ENCODE data around the gene MAP1LC3A.

The MAP1LC3A gene

GRCh38 chr20:34578521-34578920, 20.0 kb downstream of the MAP1LC3A start:
- Histone ChIP-seq H3K4me1 (ENCODE audit: control insufficient read depth, low read depth, low read length) (no peaks in the 10 kb centered on the region), H3K27me3 (ENCODE audit: insufficient read depth, low read length, poor library complexity) (no peaks in the 10 kb centered on the region), H3K18ac (ENCODE audit: low read length) (no peak overlapping the region), H4K8ac (ENCODE audit: low read depth, low read length) (no peak overlapping the region), H2BK120ac (ENCODE audit: low read depth, low read length) (no peak overlapping the region), H3K23ac (ENCODE audit: low read length) (no peak overlapping the region), H3K56ac (ENCODE audit: low read length) (no peak overlapping the region), H3K4me2 (ENCODE audit: low read length) (no peak overlapping the region), H2AK5ac (ENCODE audit: low read length) (no peak overlapping the region), H3K4me3 (ENCODE audit: low read length) (no peak overlapping the region), H2BK15ac (replicated peaks; ENCODE audit: low read depth) (no peak overlapping the region), H3K9ac (ENCODE audit: low read length) (no peak overlapping the region), H3K36me3 (ENCODE audit: control insufficient read depth, insufficient read depth, low read length) (no peaks in the 10 kb centered on the region), H3K4ac (ENCODE audit: low read depth, low read length) (no peak overlapping the region), H3K27ac (ENCODE audit: low read depth, low read length) (no peak overlapping the region), H2BK5ac (ENCODE audit: low read length) (no peak overlapping the region), H3K79me2 (ENCODE audit: control insufficient read depth, insufficient read depth, low read length) (no peaks in the 10 kb centered on the region), H4K5ac (ENCODE audit: low read length) (no peak overlapping the region), H3K79me1 (ENCODE audit: low read length) (no peaks in the 10 kb centered on the region)
- DNase-seq, result no peak
- WGBS (ENCODE audit: extremely low coverage, insufficient coverage, low lambda C conversion rate), result no CpG with 5 or more reads among the region's 6 CpGs

- Histone ChIP-seq H3K4me1 (ENCODE audit: control insufficient read depth, low read depth, low read length) (no peaks in the 10 kb centered on the region), H3K79me1 (ENCODE audit: low read length) (no peaks in the 10 kb centered on the region), H3K4ac (ENCODE audit: low read depth, low read length) (no peak overlapping the region), H2BK5ac (ENCODE audit: low read length) (no peak overlapping the region), H3K27ac (ENCODE audit: low read depth, low read length) (no peak overlapping the region), H3K18ac (ENCODE audit: low read length) (no peak overlapping the region), H2BK15ac (replicated peaks; ENCODE audit: low read depth) (no peak overlapping the region), H3K4me3 (ENCODE audit: low read length) (no peak overlapping the region), H4K8ac (ENCODE audit: low read depth, low read length) (no peak overlapping the region), H2AK5ac (ENCODE audit: low read length) (no peak overlapping the region), H3K36me3 (ENCODE audit: control insufficient read depth, insufficient read depth, low read length) (no peaks in the 10 kb centered on the region), H3K27me3 (ENCODE audit: insufficient read depth, low read length, poor library complexity) (no peaks in the 10 kb centered on the region), H3K56ac (ENCODE audit: low read length) (no peak overlapping the region), H3K9ac (ENCODE audit: low read length) (no peak overlapping the region), H3K79me2 (ENCODE audit: control insufficient read depth, insufficient read depth, low read length) (no peaks in the 10 kb centered on the region), H2BK120ac (ENCODE audit: low read depth, low read length) (no peak overlapping the region), H4K5ac (ENCODE audit: low read length) (no peak overlapping the region), H3K4me2 (ENCODE audit: low read length) (no peak overlapping the region), H3K23ac (ENCODE audit: low read length) (no peak overlapping the region)
- WGBS (ENCODE audit: extremely low coverage, insufficient coverage, low lambda C conversion rate), result no CpG with 5 or more reads among the region's 11 CpGs
- no peak for DNase-seq
Measured at GRCh38 chr20:34579191-34579978, 20.9 kb downstream of the MAP1LC3A start.

GRCh38 chr20:34579979-34580940, 21.7 kb downstream of the MAP1LC3A start:
- no peak for DNase-seq
- H2BK120ac ChIP-seq (ENCODE audit: low read depth, low read length), result no peak overlapping the region
- no peak overlapping the region for H3K4me2 ChIP-seq (ENCODE audit: low read length)
- no CpG with 5 or more reads among the region's 7 CpGs for WGBS (ENCODE audit: extremely low coverage, insufficient coverage, low lambda C conversion rate)
- no peak overlapping the region for H2BK15ac ChIP-seq (replicated peaks; ENCODE audit: low read depth)
- no peak overlapping the region for H3K56ac ChIP-seq (ENCODE audit: low read length)
- no peak overlapping the region for H2AK5ac ChIP-seq (ENCODE audit: low read length)
- H4K8ac ChIP-seq (ENCODE audit: low read depth, low read length), result no peak overlapping the region
- no peaks in the 10 kb centered on the region for H3K4me1 ChIP-seq (ENCODE audit: control insufficient read depth, low read depth, low read length)
- H3K79me1 ChIP-seq (ENCODE audit: low read length), result no peaks in the 10 kb centered on the region
- H3K4me3 ChIP-seq (ENCODE audit: low read length), result no peak overlapping the region
- no peak overlapping the region for H3K9ac ChIP-seq (ENCODE audit: low read length)
- H3K27ac ChIP-seq (ENCODE audit: low read depth, low read length), result no peak overlapping the region
- no peak overlapping the region for H3K18ac ChIP-seq (ENCODE audit: low read length)
- no peak overlapping the region for H3K23ac ChIP-seq (ENCODE audit: low read length)
- H4K5ac ChIP-seq (ENCODE audit: low read length), result no peak overlapping the region
- H3K36me3 ChIP-seq (ENCODE audit: control insufficient read depth, insufficient read depth, low read length), result no peaks in the 10 kb centered on the region
- H3K27me3 ChIP-seq (ENCODE audit: insufficient read depth, low read length, poor library complexity), result no peaks in the 10 kb centered on the region
- no peak overlapping the region for H3K4ac ChIP-seq (ENCODE audit: low read depth, low read length)
- H3K79me2 ChIP-seq (ENCODE audit: control insufficient read depth, insufficient read depth, low read length), result no peaks in the 10 kb centered on the region
- H2BK5ac ChIP-seq (ENCODE audit: low read length), result no peak overlapping the region

GRCh38 chr20:34581341-34582184, 23.0 kb downstream of the MAP1LC3A start:
- H3K9ac ChIP-seq (ENCODE audit: low read length), result no peak overlapping the region
- H4K8ac ChIP-seq (ENCODE audit: low read depth, low read length), result no peak overlapping the region
- no peak overlapping the region for H3K4me3 ChIP-seq (ENCODE audit: low read length)
- DNase-seq, result peak; percentile 46
- H2BK15ac ChIP-seq (replicated peaks; ENCODE audit: low read depth), result no peak overlapping the region
- H2AK5ac ChIP-seq (ENCODE audit: low read length), result no peak overlapping the region
- H2BK120ac ChIP-seq (ENCODE audit: low read depth, low read length), result no peak overlapping the region
- no peak overlapping the region for H3K4me2 ChIP-seq (ENCODE audit: low read length)
- H2BK5ac ChIP-seq (ENCODE audit: low read length), result no peak overlapping the region
- no CpG with 5 or more reads among the region's 11 CpGs for WGBS (ENCODE audit: extremely low coverage, insufficient coverage, low lambda C conversion rate)
- no peak overlapping the region for H3K23ac ChIP-seq (ENCODE audit: low read length)
- H3K27ac ChIP-seq (ENCODE audit: low read depth, low read length), result no peak overlapping the region
- no peaks in the 10 kb centered on the region for H3K79me1 ChIP-seq (ENCODE audit: low read length)
- no peak overlapping the region for H3K4ac ChIP-seq (ENCODE audit: low read depth, low read length)
- no peak overlapping the region for H4K5ac ChIP-seq (ENCODE audit: low read length)
- H3K79me2 ChIP-seq (ENCODE audit: control insufficient read depth, insufficient read depth, low read length), result no peaks in the 10 kb centered on the region
- H3K4me1 ChIP-seq (ENCODE audit: control insufficient read depth, low read depth, low read length), result no peaks in the 10 kb centered on the region
- no peaks in the 10 kb centered on the region for H3K36me3 ChIP-seq (ENCODE audit: control insufficient read depth, insufficient read depth, low read length)
- no peak overlapping the region for H3K18ac ChIP-seq (ENCODE audit: low read length)
- H3K56ac ChIP-seq (ENCODE audit: low read length), result no peak overlapping the region
- H3K27me3 ChIP-seq (ENCODE audit: insufficient read depth, low read length, poor library complexity), result no peaks in the 10 kb centered on the region

- H2BK120ac ChIP-seq (ENCODE audit: low read depth, low read length), result no peak overlapping the region
- no peak for DNase-seq
- H3K18ac ChIP-seq (ENCODE audit: low read length), result no peak overlapping the region
- no peaks in the 10 kb centered on the region for H3K79me2 ChIP-seq (ENCODE audit: control insufficient read depth, insufficient read depth, low read length)
- no peak overlapping the region for H3K23ac ChIP-seq (ENCODE audit: low read length)
- no peak overlapping the region for H3K9ac ChIP-seq (ENCODE audit: low read length)
- no peak overlapping the region for H2BK15ac ChIP-seq (replicated peaks; ENCODE audit: low read depth)
- H4K5ac ChIP-seq (ENCODE audit: low read length), result no peak overlapping the region
- H2AK5ac ChIP-seq (ENCODE audit: low read length), result no peak overlapping the region
- H3K4me3 ChIP-seq (ENCODE audit: low read length), result no peak overlapping the region
- no peaks in the 10 kb centered on the region for H3K4me1 ChIP-seq (ENCODE audit: control insufficient read depth, low read depth, low read length)
- H2BK5ac ChIP-seq (ENCODE audit: low read length), result no peak overlapping the region
- no peak overlapping the region for H3K27ac ChIP-seq (ENCODE audit: low read depth, low read length)
- no peak overlapping the region for H3K4me2 ChIP-seq (ENCODE audit: low read length)
- H3K36me3 ChIP-seq (ENCODE audit: control insufficient read depth, insufficient read depth, low read length), result no peaks in the 10 kb centered on the region
- WGBS (ENCODE audit: extremely low coverage, insufficient coverage, low lambda C conversion rate), result no CpG with 5 or more reads among the region's 4 CpGs
- H4K8ac ChIP-seq (ENCODE audit: low read depth, low read length), result no peak overlapping the region
- H3K4ac ChIP-seq (ENCODE audit: low read depth, low read length), result no peak overlapping the region
- H3K79me1 ChIP-seq (ENCODE audit: low read length), result no peaks in the 10 kb centered on the region
- no peaks in the 10 kb centered on the region for H3K27me3 ChIP-seq (ENCODE audit: insufficient read depth, low read length, poor library complexity)
- H3K56ac ChIP-seq (ENCODE audit: low read length), result no peak overlapping the region
Measured at GRCh38 chr20:34582221-34582620, 23.7 kb downstream of the MAP1LC3A start.

All from mesendoderm (in vitro differentiated cells).